Ammon's horn (tissue), 1 donor: ENCODE data around the gene HENMT1.
"Not testable (repeated sequence)": the region's sequence is repeated elsewhere in the genome, so short reads cannot be mapped to it uniquely, and the experiment has no call there.

ENCODE experiments used
- DNase-seq: peaks from one replicate; pipeline ENCODE4 v3.0.0-alpha.2; 2016; ENCODE audit warnings: low spot score

HENMT1 gene

GRCh38 chr1:108661030-108661609 lies at the start of gene HENMT1:
Gene HENMT1 (minus strand): TSS chr1:108661093. CDS start chr1:108659884, 1,209 bp downstream.
- peak; percentile 52 for DNase-seq

- no peak for DNase-seq
Observed at GRCh38 chr1:108708691-108709660, 48.1 kb upstream of the HENMT1 start.

GRCh38 chr1:108706643-108707042 lies 45.8 kb upstream of the HENMT1 start:
- DNase-seq = no peak

- DNase-seq = no peak
Observed at GRCh38 chr1:108704496-108704895, 43.6 kb upstream of the HENMT1 start.

GRCh38 chr1:108703939-108704338 lies 43.0 kb upstream of the HENMT1 start:
- no peak for DNase-seq

GRCh38 chr1:108702109-108702508 lies 41.2 kb upstream of the HENMT1 start:
- not testable (repeated sequence) for DNase-seq

- no peak for DNase-seq
Observed at GRCh38 chr1:108701176-108701849, 40.4 kb upstream of the HENMT1 start.

GRCh38 chr1:108699375-108700332 lies 38.8 kb upstream of the HENMT1 start:
- DNase-seq = no peak

GRCh38 chr1:108695535-108695934 lies 34.6 kb upstream of the HENMT1 start:
- peak; percentile 46 for DNase-seq

GRCh38 chr1:108692724-108693655 lies 32.1 kb upstream of the HENMT1 start:
- DNase-seq = peak; percentile 74

- DNase-seq = peak; percentile 97
Observed at GRCh38 chr1:108691942-108692723, 31.2 kb upstream of the HENMT1 start, which contains the start of gene PRPF38B. Gene PRPF38B (plus strand): TSS chr1:108692310. CDS start chr1:108692592, 282 bp downstream.

GRCh38 chr1:108691128-108691941 lies 30.4 kb upstream of the HENMT1 start:
- no peak for DNase-seq

GRCh38 chr1:108686614-108687313 lies 25.9 kb upstream of the HENMT1 start:
- DNase-seq = no peak

- no peak for DNase-seq
Observed at GRCh38 chr1:108685529-108685928, 24.6 kb upstream of the HENMT1 start.

- not testable (repeated sequence) for DNase-seq
Observed at GRCh38 chr1:108681701-108682100, 20.8 kb upstream of the HENMT1 start.

GRCh38 chr1:108679586-108680213 lies 18.8 kb upstream of the HENMT1 start:
- DNase-seq = no peak

- DNase-seq = no peak
Observed at GRCh38 chr1:108678706-108679105, 17.8 kb upstream of the HENMT1 start.
